Measurements from ENCODE around the gene ALCAM. TPM values are rescaled to one million over a fixed set of nuclear protein-coding genes. Genes with fewer than 3 reads are reported as not detected.

The ALCAM gene
- total and polyA plus RNA-seq, 4 donors = 35.4 to 154 (median 80.7) TPM

- Histone ChIP-seq H3K36me3 (ENCODE audit: control insufficient read depth in 1 of 2, insufficient read depth in 2 of 2, low read length in 1 of 2) (peaks cover 0 to 7% of the 10 kb centered on the region in 2 donors), H3K9me3 (ENCODE audit: control insufficient read depth, low read length) (no peaks in the 10 kb centered on the region), H3K4me3 (ENCODE audit: low read length in 2 of 2) (no peak overlapping the region), H3K27ac (ENCODE audit: low read depth in 1 of 2, low read length in 2 of 2) (no peak overlapping the region), H3K27me3 (ENCODE audit: control insufficient read depth in 1 of 2, insufficient read depth in 2 of 2, low read length in 1 of 2) (no peaks in the 10 kb centered on the region), H3K4me1 (ENCODE audit: control insufficient read depth in 1 of 2, insufficient read depth in 2 of 2, low read length in 2 of 2) (no peaks in the 10 kb centered on the region)
- no peak for DNase-seq
- no peak for ATAC-seq (ENCODE audit: low FRiP score)
- intact Hi-C loops (cut with DNase I) = no loop called here
- WGBS, 2 donors = 92 to 95% methylated on average over 5 of the region's 5 CpGs
Measured at GRCh38 chr3:105534491-105534890, 167.8 kb downstream of the ALCAM start.

GRCh38 chr3:105537371-105538080, 170.8 kb downstream of the ALCAM start:
- Histone ChIP-seq H3K9me3 (ENCODE audit: control insufficient read depth, low read length) (no peaks in the 10 kb centered on the region), H3K36me3 (ENCODE audit: control insufficient read depth in 1 of 2, insufficient read depth in 2 of 2, low read length in 1 of 2) (peaks cover 2 to 7% of the 10 kb centered on the region in 2 donors), H3K27me3 (ENCODE audit: control insufficient read depth in 1 of 2, insufficient read depth in 2 of 2, low read length in 1 of 2) (no peaks in the 10 kb centered on the region), H3K27ac (ENCODE audit: low read depth in 1 of 2, low read length in 2 of 2) (no peak overlapping the region), H3K4me3 (ENCODE audit: low read length in 2 of 2) (no peak overlapping the region), H3K4me1 (ENCODE audit: control insufficient read depth in 1 of 2, insufficient read depth in 2 of 2, low read length in 2 of 2) (no peaks in the 10 kb centered on the region)
- intact Hi-C loops (cut with DNase I) = no loop called here
- 90 to 94% methylated on average over 1 of the region's 1 CpG for WGBS, 2 donors
- no peak for ATAC-seq (ENCODE audit: low FRiP score)
- no peak for DNase-seq

- ATAC-seq (ENCODE audit: low FRiP score) (no peak), DNase-seq (no peak)
- Histone ChIP-seq H3K27me3 (ENCODE audit: control insufficient read depth in 1 of 2, insufficient read depth in 2 of 2, low read length in 1 of 2) (no peaks in the 10 kb centered on the region), H3K36me3 (ENCODE audit: control insufficient read depth in 1 of 2, insufficient read depth in 2 of 2, low read length in 1 of 2) (peaks cover 2 to 7% of the 10 kb centered on the region in 2 donors), H3K4me3 (ENCODE audit: low read length in 2 of 2) (no peak overlapping the region), H3K27ac (ENCODE audit: low read depth in 1 of 2, low read length in 2 of 2) (no peak overlapping the region), H3K9me3 (ENCODE audit: control insufficient read depth, low read length) (no peaks in the 10 kb centered on the region), H3K4me1 (ENCODE audit: control insufficient read depth in 1 of 2, insufficient read depth in 2 of 2, low read length in 2 of 2) (no peaks in the 10 kb centered on the region)
- 74 to 79% methylated on average over 5 of the region's 5 CpGs for WGBS, 2 donors
- intact Hi-C loops (cut with DNase I) = no loop called here
Measured at GRCh38 chr3:105538483-105538882, 171.8 kb downstream of the ALCAM start.

- no peak overlapping the region for H3K27ac ChIP-seq (ENCODE audit: low read depth in 1 of 2, low read length in 2 of 2)
- 88 to 89% methylated on average over 3 of the region's 3 CpGs for WGBS, 2 donors
- no peak for ATAC-seq (ENCODE audit: low FRiP score)
- peaks cover 0 to 2% of the 10 kb centered on the region in 2 donors for H3K36me3 ChIP-seq (ENCODE audit: control insufficient read depth in 1 of 2, insufficient read depth in 2 of 2, low read length in 1 of 2)
- H3K4me1 ChIP-seq (ENCODE audit: control insufficient read depth in 1 of 2, insufficient read depth in 2 of 2, low read length in 2 of 2) = no peaks in the 10 kb centered on the region
- DNase-seq = no peak
- no peaks in the 10 kb centered on the region for H3K27me3 ChIP-seq (ENCODE audit: control insufficient read depth in 1 of 2, insufficient read depth in 2 of 2, low read length in 1 of 2)
- no peak overlapping the region for H3K4me3 ChIP-seq (ENCODE audit: low read length in 2 of 2)
- no peaks in the 10 kb centered on the region for H3K9me3 ChIP-seq (ENCODE audit: control insufficient read depth, low read length)
- intact Hi-C loops (cut with DNase I) = no loop called here
Measured at GRCh38 chr3:105539897-105540296, 173.2 kb downstream of the ALCAM start.

GRCh38 chr3:105542282-105543019, 175.7 kb downstream of the ALCAM start:
- no peaks in the 10 kb centered on the region for H3K9me3 ChIP-seq (ENCODE audit: control insufficient read depth, low read length)
- peaks cover 2% of the 10 kb centered on the region in 2 donors for H3K36me3 ChIP-seq (ENCODE audit: control insufficient read depth in 1 of 2, insufficient read depth in 2 of 2, low read length in 1 of 2)
- DNase-seq (no peak), ATAC-seq (ENCODE audit: low FRiP score) (no peak)
- H3K27me3 ChIP-seq (ENCODE audit: control insufficient read depth in 1 of 2, insufficient read depth in 2 of 2, low read length in 1 of 2) = no peaks in the 10 kb centered on the region
- H3K4me3 ChIP-seq (ENCODE audit: low read length in 2 of 2) = no peak overlapping the region
- no peaks in the 10 kb centered on the region for H3K4me1 ChIP-seq (ENCODE audit: control insufficient read depth in 1 of 2, insufficient read depth in 2 of 2, low read length in 2 of 2)
- intact Hi-C loops (cut with DNase I) = no loop called here
- H3K27ac ChIP-seq (ENCODE audit: low read depth in 1 of 2, low read length in 2 of 2) = no peak overlapping the region
- 84 to 91% methylated on average over 1 of the region's 1 CpG for WGBS, 2 donors

- DNase-seq (no peak), ATAC-seq (ENCODE audit: low FRiP score) (no peak)
- Histone ChIP-seq H3K27me3 (ENCODE audit: control insufficient read depth in 1 of 2, insufficient read depth in 2 of 2, low read length in 1 of 2) (no peaks in the 10 kb centered on the region), H3K27ac (ENCODE audit: low read depth in 1 of 2, low read length in 2 of 2) (no peak overlapping the region), H3K9me3 (ENCODE audit: control insufficient read depth, low read length) (no peaks in the 10 kb centered on the region), H3K4me3 (ENCODE audit: low read length in 2 of 2) (no peak overlapping the region), H3K36me3 (ENCODE audit: control insufficient read depth in 1 of 2, insufficient read depth in 2 of 2, low read length in 1 of 2) (peaks cover 2% of the 10 kb centered on the region in 2 donors), H3K4me1 (ENCODE audit: control insufficient read depth in 1 of 2, insufficient read depth in 2 of 2, low read length in 2 of 2) (no peaks in the 10 kb centered on the region)
- intact Hi-C loops (cut with DNase I) = no loop called here
- 94 to 98% methylated on average over 1 of the region's 1 CpG for WGBS, 2 donors
Measured at GRCh38 chr3:105545051-105545450, 178.3 kb downstream of the ALCAM start.

- Histone ChIP-seq H3K27me3 (ENCODE audit: control insufficient read depth in 1 of 2, insufficient read depth in 2 of 2, low read length in 1 of 2) (no peaks in the 10 kb centered on the region), H3K4me3 (ENCODE audit: low read length in 2 of 2) (no peak overlapping the region), H3K9me3 (ENCODE audit: control insufficient read depth, low read length) (no peaks in the 10 kb centered on the region), H3K36me3 (ENCODE audit: control insufficient read depth in 1 of 2, insufficient read depth in 2 of 2, low read length in 1 of 2) (peaks cover 2 to 4% of the 10 kb centered on the region in 2 donors), H3K4me1 (ENCODE audit: control insufficient read depth in 1 of 2, insufficient read depth in 2 of 2, low read length in 2 of 2) (no peaks in the 10 kb centered on the region), H3K27ac (ENCODE audit: low read depth in 1 of 2, low read length in 2 of 2) (no peak overlapping the region)
- ATAC-seq (ENCODE audit: low FRiP score) = no peak
- intact Hi-C loops (cut with DNase I) = no loop called here
- WGBS, 2 donors = 93 to 97% methylated on average over 3 of the region's 3 CpGs
- DNase-seq = no peak
Measured at GRCh38 chr3:105553851-105554250, 187.1 kb downstream of the ALCAM start.

GRCh38 chr3:105555206-105555605, 188.5 kb downstream of the ALCAM start:
- H3K27me3 ChIP-seq (ENCODE audit: control insufficient read depth in 1 of 2, insufficient read depth in 2 of 2, low read length in 1 of 2) = no peaks in the 10 kb centered on the region
- no peak overlapping the region for H3K4me3 ChIP-seq (ENCODE audit: low read length in 2 of 2)
- ATAC-seq (ENCODE audit: low FRiP score) (no peak), DNase-seq (no peak)
- no peaks in the 10 kb centered on the region for H3K9me3 ChIP-seq (ENCODE audit: control insufficient read depth, low read length)
- peaks cover 3 to 4% of the 10 kb centered on the region in 2 donors for H3K36me3 ChIP-seq (ENCODE audit: control insufficient read depth in 1 of 2, insufficient read depth in 2 of 2, low read length in 1 of 2)
- 41 to 55% methylated on average over 2 of the region's 2 CpGs for WGBS, 2 donors
- intact Hi-C loops (cut with DNase I) = no loop called here
- no peak overlapping the region for H3K27ac ChIP-seq (ENCODE audit: low read depth in 1 of 2, low read length in 2 of 2)
- no peaks in the 10 kb centered on the region for H3K4me1 ChIP-seq (ENCODE audit: control insufficient read depth in 1 of 2, insufficient read depth in 2 of 2, low read length in 2 of 2)

- no peak for ATAC-seq (ENCODE audit: low FRiP score)
- H3K27ac ChIP-seq (ENCODE audit: low read depth in 1 of 2, low read length in 2 of 2) = no peak overlapping the region
- intact Hi-C loops (cut with DNase I) = no loop called here
- H3K36me3 ChIP-seq (ENCODE audit: control insufficient read depth in 1 of 2, insufficient read depth in 2 of 2, low read length in 1 of 2) = peaks cover 0 to 1% of the 10 kb centered on the region in 2 donors
- no peaks in the 10 kb centered on the region for H3K27me3 ChIP-seq (ENCODE audit: control insufficient read depth in 1 of 2, insufficient read depth in 2 of 2, low read length in 1 of 2)
- WGBS, 2 donors = 96 to 98% methylated on average over 1 of the region's 1 CpG
- DNase-seq = no peak
- no peak overlapping the region for H3K4me3 ChIP-seq (ENCODE audit: low read length in 2 of 2)
- H3K4me1 ChIP-seq (ENCODE audit: control insufficient read depth in 1 of 2, insufficient read depth in 2 of 2, low read length in 2 of 2) = no peaks in the 10 kb centered on the region
- no peaks in the 10 kb centered on the region for H3K9me3 ChIP-seq (ENCODE audit: control insufficient read depth, low read length)
Measured at GRCh38 chr3:105559856-105560255, 193.1 kb downstream of the ALCAM start.
